Pancreas (tissue), 10 donors: Measurements from ENCODE around the gene ADAMTSL1. TPM values are rescaled to one million over a fixed set of nuclear protein-coding genes. Genes with fewer than 3 reads are reported as not detected.

Experiments used
- ATAC-seq, 4 donors: fragments of 200-7000 bp; cut with Tn5 transposase; one replicate each; pipeline versions ENCODE4 v1.8.0 to v1.9.1; 2020; ENCODE audit warnings: mild to moderate bottlenecking in 4 of 4, moderate library complexity in 4 of 4
- DNase-seq, 6 donors: peaks; one replicate each; pipeline ENCODE4 v3.0.0-alpha.2; 2020
- FAIRE-seq: peaks from 2 replicates; lab custom pipeline; 2012; peaks lifted over from hg19 to GRCh38; lab: Jason Lieb, UNC
- H3K27ac ChIP-seq, 4 donors: fragments of 200-600 bp; sonication (generic); 1 replicate in 3 of 4; 2 replicates in 1 of 4; pipeline versions ENCODE4 v1.5.0 to v1.8.0; 2020
- H3K27me3 ChIP-seq, 4 donors: fragments of 200-600 bp; one replicate each; pipeline ENCODE4 v1.8.0; 2021
- H3K36me3 ChIP-seq, 3 donors: fragments of 200-600 bp; sonication (generic) in 1 of 3; one replicate each; pipeline versions ENCODE4 v1.5.0 to v1.8.0; 2020 to 2021
- H3K4me1 ChIP-seq, 3 donors: fragments of 200-600 bp; one replicate each; pipeline ENCODE4 v1.8.0; 2021
- H3K4me3 ChIP-seq, 4 donors: fragments of 200-600 bp; sonication (generic) in 2 of 4; one replicate each; pipeline versions ENCODE4 v1.5.0 to v1.8.0; 2020 to 2021
- H3K9me3 ChIP-seq, 4 donors: fragments of 200-600 bp; one replicate each; pipeline ENCODE4 v1.8.0; 2021
- WGBS, 2 donors: extraction: QIAGEN DNeasy Blood & Tissue Kit; methylation state at CpG; one replicate each; pipeline ENCODE4 v1.1.7; 2013; 5-methylcytosine and 5-hydroxymethylcytosine counted together
- intact Hi-C, 3 donors: fragments of 100-400 bp; cut with DNase I; formaldehyde crosslinking; loops; one replicate each; pipeline versions ENCODE4 v1.11.1 to v1.14.2; 2022
- polyA plus RNA-seq, 2 donors: library from polyadenylated mRNA; stranded (reverse); fragments of 200-250 nt; gene quantifications; one replicate each; pipeline ENCODE4 v1.2.3, GENCODE V29; 2013
- total RNA-seq, 6 donors: library from RNA; stranded (reverse); fragmentation: NEBNext Ultra II Directional in 4 of 6; extraction: Animal tissue kit (Norgen Biotek cat#: 25700) in 4 of 6; gene quantifications; one replicate each; pipeline versions ENCODE4 v1.2.1 to v1.2.4, GENCODE V29; 2021 to 2023
- TF ChIP-seq, protein P1 (sequence below), 4 donors: fragments of 200-600 bp; sonication (generic) in 3 of 4; IDR thresholded peaks; one replicate each; pipeline versions ENCODE4 v1.5.0 to v1.8.0; 2021; ENCODE audit warnings: antibody characterized with exemption in 4 of 4
- donor health status: healthy with polysubstance abuse.
- donor health status: DM: no; HTN: no; CAD: no; lungs with moderate emphysema.
- donor health status: DM: no; HTN: no; CAD: no.
- donor health status: control.
- donor health status: control.
- donor health status: Bipolar disorder and iron deficiency.
- donor health status: DM: yes; HTN: yes; CAD: no.
- donor health status: DM: no; HTN: no; CAD: no.
- donor health status: DM: no; HTN: no; CAD: no.
- donor health status: DM: yes; HTN: yes; CAD: no.

ADAMTSL1 gene
- total and polyA plus RNA-seq, 8 donors, result 0.24 to 2.1 (median 0.67) TPM

DNA sequence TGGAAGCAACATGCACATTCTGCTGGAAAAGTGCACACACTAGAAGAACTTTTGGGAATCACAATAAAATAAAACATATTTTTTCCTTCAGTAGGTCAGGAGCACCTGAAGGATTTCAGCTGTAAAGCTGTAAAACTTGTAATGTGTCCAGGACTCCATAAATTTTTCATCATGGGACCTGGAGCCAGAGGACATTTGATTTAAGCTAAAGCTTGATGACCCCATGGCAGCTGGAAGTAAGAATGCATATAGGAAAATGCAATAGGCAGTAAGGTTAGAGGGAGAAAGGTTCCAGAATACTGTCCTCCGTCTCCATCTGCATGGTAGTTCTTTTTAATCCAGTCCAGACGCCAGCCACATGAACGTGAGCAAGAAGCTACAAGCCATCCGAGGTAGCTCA lies 166.0 kb downstream of the ADAMTSL1 start:
- ATAC-seq (no peak), FAIRE-seq (no peak), DNase-seq (no peak)
- intact Hi-C loops, result no loop called here
- H3K9me3 ChIP-seq, result no peaks in the 10 kb centered on the region
- H3K27ac ChIP-seq, result no peak overlapping the region
- no peaks in the 10 kb centered on the region for H3K4me1 ChIP-seq
- TF ChIP-seq, protein P1, sequence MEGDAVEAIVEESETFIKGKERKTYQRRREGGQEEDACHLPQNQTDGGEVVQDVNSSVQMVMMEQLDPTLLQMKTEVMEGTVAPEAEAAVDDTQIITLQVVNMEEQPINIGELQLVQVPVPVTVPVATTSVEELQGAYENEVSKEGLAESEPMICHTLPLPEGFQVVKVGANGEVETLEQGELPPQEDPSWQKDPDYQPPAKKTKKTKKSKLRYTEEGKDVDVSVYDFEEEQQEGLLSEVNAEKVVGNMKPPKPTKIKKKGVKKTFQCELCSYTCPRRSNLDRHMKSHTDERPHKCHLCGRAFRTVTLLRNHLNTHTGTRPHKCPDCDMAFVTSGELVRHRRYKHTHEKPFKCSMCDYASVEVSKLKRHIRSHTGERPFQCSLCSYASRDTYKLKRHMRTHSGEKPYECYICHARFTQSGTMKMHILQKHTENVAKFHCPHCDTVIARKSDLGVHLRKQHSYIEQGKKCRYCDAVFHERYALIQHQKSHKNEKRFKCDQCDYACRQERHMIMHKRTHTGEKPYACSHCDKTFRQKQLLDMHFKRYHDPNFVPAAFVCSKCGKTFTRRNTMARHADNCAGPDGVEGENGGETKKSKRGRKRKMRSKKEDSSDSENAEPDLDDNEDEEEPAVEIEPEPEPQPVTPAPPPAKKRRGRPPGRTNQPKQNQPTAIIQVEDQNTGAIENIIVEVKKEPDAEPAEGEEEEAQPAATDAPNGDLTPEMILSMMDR (IDR thresholded peaks at IDR 0.05), result no peak
- WGBS, 2 donors, result 50 to 66% methylated on average over 4 of the region's 4 CpGs
- no peaks in the 10 kb centered on the region for H3K27me3 ChIP-seq
- no peaks in the 10 kb centered on the region for H3K36me3 ChIP-seq
- no peak overlapping the region for H3K4me3 ChIP-seq

- Histone ChIP-seq H3K27ac (no peak overlapping the region), H3K27me3 (peaks cover 0 to 4% (median 0%) of the 10 kb centered on the region in 4 donors), H3K4me3 (no peak overlapping the region), H3K9me3 (no peaks in the 10 kb centered on the region), H3K36me3 (no peaks in the 10 kb centered on the region), H3K4me1 (no peaks in the 10 kb centered on the region)
- 69 to 76% methylated on average over 5 of the region's 5 CpGs for WGBS, 2 donors
- TF ChIP-seq, protein P1 (IDR thresholded peaks at IDR 0.05), result no peak
- FAIRE-seq (no peak), ATAC-seq (no peak), DNase-seq (no peak)
- intact Hi-C loops, result no loop called here
Measured at GRCh38 chr9:18658804-18659705, 185.1 kb downstream of the ADAMTSL1 start.

- no peak for ATAC-seq
- Histone ChIP-seq H3K4me1 (no peaks in the 10 kb centered on the region), H3K36me3 (no peaks in the 10 kb centered on the region), H3K27me3 (peaks cover 0 to 4% (median 0%) of the 10 kb centered on the region in 4 donors), H3K9me3 (no peaks in the 10 kb centered on the region), H3K27ac (no peak overlapping the region), H3K4me3 (no peak overlapping the region)
- TF ChIP-seq, protein P1 (IDR thresholded peaks at IDR 0.05), result no peak
- WGBS, 2 donors, result 42 to 63% methylated on average over 1 of the region's 1 CpG
- no peak for FAIRE-seq
- DNase-seq, result no peak
- intact Hi-C loops, result no loop called here
Measured at GRCh38 chr9:18660001-18660400, 186.0 kb downstream of the ADAMTSL1 start.

- TF ChIP-seq, protein P1 (IDR thresholded peaks at IDR 0.05), result no peak
- H3K36me3 ChIP-seq, result no peaks in the 10 kb centered on the region
- FAIRE-seq (no peak), DNase-seq (no peak), ATAC-seq (no peak)
- H3K27ac ChIP-seq, result no peak overlapping the region
- no peak overlapping the region for H3K4me3 ChIP-seq
- intact Hi-C loops, result no loop called here
- H3K9me3 ChIP-seq, result no peaks in the 10 kb centered on the region
- no peaks in the 10 kb centered on the region for H3K4me1 ChIP-seq
- H3K27me3 ChIP-seq, result peaks cover 0 to 4% (median 0%) of the 10 kb centered on the region in 4 donors
- WGBS, 2 donors, result 67 to 78% methylated on average over 3 of the region's 3 CpGs
Measured at GRCh38 chr9:18662320-18662719, 188.4 kb downstream of the ADAMTSL1 start.

GRCh38 chr9:18665947-18666346 lies 192.0 kb downstream of the ADAMTSL1 start:
- TF ChIP-seq, protein P1 (IDR thresholded peaks at IDR 0.05), result no peak
- ATAC-seq, result no peak
- Histone ChIP-seq H3K27me3 (peaks cover 0 to 4% (median 0%) of the 10 kb centered on the region in 4 donors), H3K9me3 (no peaks in the 10 kb centered on the region), H3K4me1 (no peaks in the 10 kb centered on the region), H3K4me3 (no peak overlapping the region), H3K36me3 (no peaks in the 10 kb centered on the region), H3K27ac (no peak overlapping the region)
- 53 to 73% methylated on average over 1 of the region's 1 CpG for WGBS, 2 donors
- intact Hi-C loops, result no loop called here
- FAIRE-seq, result no peak
- DNase-seq, result no peak
